ENCODE results near the gene ASB4.

ASB4 gene

DNA sequence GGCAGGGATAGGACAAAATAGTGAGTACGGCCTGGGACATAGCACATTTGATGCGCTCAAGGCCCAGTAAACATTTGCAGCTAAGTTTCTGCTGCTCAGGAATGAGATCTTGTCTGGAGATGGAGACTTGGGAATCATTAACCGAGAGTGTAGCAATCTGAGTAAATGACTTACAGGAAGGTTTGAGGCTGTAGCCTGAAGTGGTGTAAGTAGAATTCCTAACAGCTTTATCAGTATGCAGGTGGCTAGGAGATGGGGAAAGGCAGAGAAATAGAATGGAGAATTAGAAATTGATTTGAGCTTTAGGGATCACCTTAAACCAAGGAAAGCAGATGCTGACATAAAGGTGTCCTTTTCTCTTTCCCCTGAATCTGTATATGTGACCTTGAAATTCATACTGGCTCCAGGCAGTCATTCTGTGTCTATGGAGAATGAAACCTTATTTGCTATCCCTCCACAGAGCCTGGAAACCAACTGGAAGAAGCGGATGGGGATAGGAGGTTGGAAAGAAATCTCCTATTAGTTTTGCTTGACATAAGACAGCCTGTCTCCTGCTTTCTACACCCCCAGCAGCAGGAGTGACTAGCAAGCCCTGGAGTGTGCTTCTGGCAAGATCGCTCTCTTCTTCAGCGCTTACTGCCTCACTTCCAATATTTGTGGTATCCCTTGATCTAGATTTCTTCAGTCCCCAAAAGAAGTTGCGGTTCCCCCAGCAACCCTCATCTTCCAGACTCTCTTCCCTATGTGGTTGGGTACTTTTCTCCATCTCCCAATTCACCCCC, 44.5 kb upstream of the ASB4 start:
- Histone ChIP-seq H3F3A (ENCODE audit: insufficient read depth, low read length) (no peaks in the 10 kb centered on the region), H4K20me1 (ENCODE audit: insufficient read depth, low read length) (no peaks in the 10 kb centered on the region), H3K27ac (ENCODE audit: low read length) (no peak overlapping the region), H3K9ac (ENCODE audit: low read length) (no peak overlapping the region), H3K36me3 (replicated peaks; ENCODE audit: insufficient read depth, low read length) (no peaks in the 10 kb centered on the region), H3K9me2 (replicated peaks; ENCODE audit: insufficient read depth, low read length) (no peaks in the 10 kb centered on the region), H3K79me2 (ENCODE audit: low read length) (no peaks in the 10 kb centered on the region), H3K4me1 (ENCODE audit: low read length) (no peaks in the 10 kb centered on the region), H2AFZ (ENCODE audit: low read length) (no peak overlapping the region), H3K27me3 (replicated peaks; ENCODE audit: insufficient read depth, low read length) (no peaks in the 10 kb centered on the region), H3K4me3 (ENCODE audit: low read length) (no peak overlapping the region), H3K9me3 (replicated peaks; ENCODE audit: insufficient read depth, low read length) (no peaks in the 10 kb centered on the region), H3K4me2 (ENCODE audit: low read depth, low read length) (no peak overlapping the region)
- no peak for DNase-seq
- TF ChIP-seq EZH2phosphoT487 (IDR thresholded peaks at IDR 0.05; ENCODE audit: low read length) = no peak
- TF ChIP-seq EZH2 (optimal IDR thresholded peaks at IDR 0.05; ENCODE audit: low read depth, low read length) = no peak

GRCh38 chr7:95444796-95445195, 40.9 kb upstream of the ASB4 start:
- no peaks in the 10 kb centered on the region for H3K27me3 ChIP-seq (replicated peaks; ENCODE audit: insufficient read depth, low read length)
- no peak for DNase-seq
- H3K4me2 ChIP-seq (ENCODE audit: low read depth, low read length) = no peak overlapping the region
- no peaks in the 10 kb centered on the region for H3K9me3 ChIP-seq (replicated peaks; ENCODE audit: insufficient read depth, low read length)
- no peak overlapping the region for H3K4me3 ChIP-seq (ENCODE audit: low read length)
- H3F3A ChIP-seq (ENCODE audit: insufficient read depth, low read length) = no peaks in the 10 kb centered on the region
- TF ChIP-seq EZH2phosphoT487 (IDR thresholded peaks at IDR 0.05; ENCODE audit: low read length) (no peak), EZH2 (optimal IDR thresholded peaks at IDR 0.05; ENCODE audit: low read depth, low read length) (no peak)
- TF ChIP-seq, protein P1, sequence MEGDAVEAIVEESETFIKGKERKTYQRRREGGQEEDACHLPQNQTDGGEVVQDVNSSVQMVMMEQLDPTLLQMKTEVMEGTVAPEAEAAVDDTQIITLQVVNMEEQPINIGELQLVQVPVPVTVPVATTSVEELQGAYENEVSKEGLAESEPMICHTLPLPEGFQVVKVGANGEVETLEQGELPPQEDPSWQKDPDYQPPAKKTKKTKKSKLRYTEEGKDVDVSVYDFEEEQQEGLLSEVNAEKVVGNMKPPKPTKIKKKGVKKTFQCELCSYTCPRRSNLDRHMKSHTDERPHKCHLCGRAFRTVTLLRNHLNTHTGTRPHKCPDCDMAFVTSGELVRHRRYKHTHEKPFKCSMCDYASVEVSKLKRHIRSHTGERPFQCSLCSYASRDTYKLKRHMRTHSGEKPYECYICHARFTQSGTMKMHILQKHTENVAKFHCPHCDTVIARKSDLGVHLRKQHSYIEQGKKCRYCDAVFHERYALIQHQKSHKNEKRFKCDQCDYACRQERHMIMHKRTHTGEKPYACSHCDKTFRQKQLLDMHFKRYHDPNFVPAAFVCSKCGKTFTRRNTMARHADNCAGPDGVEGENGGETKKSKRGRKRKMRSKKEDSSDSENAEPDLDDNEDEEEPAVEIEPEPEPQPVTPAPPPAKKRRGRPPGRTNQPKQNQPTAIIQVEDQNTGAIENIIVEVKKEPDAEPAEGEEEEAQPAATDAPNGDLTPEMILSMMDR (IDR thresholded peaks at IDR 0.05; ENCODE audit: low read length) = no peak
- no peak overlapping the region for H3K9ac ChIP-seq (ENCODE audit: low read length)
- no peaks in the 10 kb centered on the region for H3K36me3 ChIP-seq (replicated peaks; ENCODE audit: insufficient read depth, low read length)
- H4K20me1 ChIP-seq (ENCODE audit: insufficient read depth, low read length) = no peaks in the 10 kb centered on the region
- H2AFZ ChIP-seq (ENCODE audit: low read length) = no peak overlapping the region
- no peaks in the 10 kb centered on the region for H3K4me1 ChIP-seq (ENCODE audit: low read length)
- no peaks in the 10 kb centered on the region for H3K9me2 ChIP-seq (replicated peaks; ENCODE audit: insufficient read depth, low read length)
- no peak overlapping the region for H3K27ac ChIP-seq (ENCODE audit: low read length)
- H3K79me2 ChIP-seq (ENCODE audit: low read length) = no peaks in the 10 kb centered on the region

DNA sequence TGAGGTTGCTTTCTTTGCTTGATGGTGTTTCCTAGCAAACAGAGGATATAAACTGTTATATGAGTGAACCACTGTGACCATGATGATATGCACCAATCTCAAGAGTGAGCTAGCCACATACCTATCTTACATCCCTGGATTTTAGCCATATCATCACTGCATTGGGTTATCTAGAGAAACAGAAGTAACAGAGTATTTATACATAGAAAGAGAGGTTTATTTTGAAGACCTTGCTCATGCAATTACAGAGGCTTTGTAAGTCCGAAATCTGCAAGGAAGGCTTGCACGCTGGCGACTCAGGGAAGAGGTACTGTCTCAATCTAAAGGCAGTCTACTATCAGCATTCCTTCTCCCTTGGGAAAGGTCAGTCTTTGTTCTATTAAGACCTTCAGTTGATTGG, 39.1 kb upstream of the ASB4 start:
- no peaks in the 10 kb centered on the region for H3F3A ChIP-seq (ENCODE audit: insufficient read depth, low read length)
- no peaks in the 10 kb centered on the region for H3K9me3 ChIP-seq (replicated peaks; ENCODE audit: insufficient read depth, low read length)
- no peaks in the 10 kb centered on the region for H3K79me2 ChIP-seq (ENCODE audit: low read length)
- no peak for TF ChIP-seq EZH2phosphoT487 (IDR thresholded peaks at IDR 0.05; ENCODE audit: low read length)
- no peaks in the 10 kb centered on the region for H3K27me3 ChIP-seq (replicated peaks; ENCODE audit: insufficient read depth, low read length)
- H3K9ac ChIP-seq (ENCODE audit: low read length) = no peak overlapping the region
- no peak overlapping the region for H3K27ac ChIP-seq (ENCODE audit: low read length)
- H3K9me2 ChIP-seq (replicated peaks; ENCODE audit: insufficient read depth, low read length) = no peaks in the 10 kb centered on the region
- H3K4me1 ChIP-seq (ENCODE audit: low read length) = no peaks in the 10 kb centered on the region
- no peaks in the 10 kb centered on the region for H3K36me3 ChIP-seq (replicated peaks; ENCODE audit: insufficient read depth, low read length)
- H2AFZ ChIP-seq (ENCODE audit: low read length) = no peak overlapping the region
- no peak overlapping the region for H3K4me3 ChIP-seq (ENCODE audit: low read length)
- H3K4me2 ChIP-seq (ENCODE audit: low read depth, low read length) = no peak overlapping the region
- no peaks in the 10 kb centered on the region for H4K20me1 ChIP-seq (ENCODE audit: insufficient read depth, low read length)
- no peak for DNase-seq

GRCh38 chr7:95454438-95455045, 31.2 kb upstream of the ASB4 start:
- Histone ChIP-seq H3K9ac (ENCODE audit: low read length) (no peak overlapping the region), H3K79me2 (ENCODE audit: low read length) (no peaks in the 10 kb centered on the region), H3F3A (ENCODE audit: insufficient read depth, low read length) (no peaks in the 10 kb centered on the region), H3K27me3 (replicated peaks; ENCODE audit: insufficient read depth, low read length) (no peaks in the 10 kb centered on the region), H4K20me1 (ENCODE audit: insufficient read depth, low read length) (no peaks in the 10 kb centered on the region), H3K27ac (ENCODE audit: low read length) (no peak overlapping the region), H3K4me2 (ENCODE audit: low read depth, low read length) (no peak overlapping the region), H3K9me3 (replicated peaks; ENCODE audit: insufficient read depth, low read length) (no peaks in the 10 kb centered on the region), H3K4me1 (ENCODE audit: low read length) (no peaks in the 10 kb centered on the region), H3K4me3 (ENCODE audit: low read length) (no peak overlapping the region), H3K9me2 (replicated peaks; ENCODE audit: insufficient read depth, low read length) (no peaks in the 10 kb centered on the region), H2AFZ (ENCODE audit: low read length) (no peak overlapping the region), H3K36me3 (replicated peaks; ENCODE audit: insufficient read depth, low read length) (no peaks in the 10 kb centered on the region)
- DNase-seq = no peak
- TF ChIP-seq, protein P1 (IDR thresholded peaks at IDR 0.05; ENCODE audit: low read length) = no peak
- TF ChIP-seq EZH2phosphoT487 (IDR thresholded peaks at IDR 0.05; ENCODE audit: low read length) (no peak), EZH2 (optimal IDR thresholded peaks at IDR 0.05; ENCODE audit: low read depth, low read length) (no peak)

Measured in MM.1S (cell line).